ENCODE measurements around the gene ADIPOR1.
"Not testable (repeated sequence)": the region's sequence is repeated elsewhere in the genome, so short reads cannot be mapped to it uniquely, and the experiment has no call there.

The ADIPOR1 gene

GRCh38 chr1:202957733-202958543, at the start of gene ADIPOR1:
Gene ADIPOR1, minus strand, starts transcription at chr1:202958312. Its CDS starts 7,242 bp downstream, at chr1:202951070.
- no peak for DNase-seq

- DNase-seq = peak; percentile 73
Measured at GRCh38 chr1:203006948-203007871, 49.1 kb upstream of the ADIPOR1 start, which contains the start of gene TMEM183A. Gene TMEM183A, plus strand, starts transcription at chr1:203007374. Its CDS starts 92 bp downstream, at chr1:203007466.

- not testable (repeated sequence) for DNase-seq
Measured at GRCh38 chr1:203005395-203006142, 47.5 kb upstream of the ADIPOR1 start.

GRCh38 chr1:203002951-203003350, 44.8 kb upstream of the ADIPOR1 start:
- no peak for DNase-seq

GRCh38 chr1:203001986-203002385, 43.9 kb upstream of the ADIPOR1 start:
- DNase-seq = no peak

- no peak for DNase-seq
Measured at GRCh38 chr1:203000217-203000944, 42.3 kb upstream of the ADIPOR1 start.

GRCh38 chr1:202998836-202999750, 41.0 kb upstream of the ADIPOR1 start:
- DNase-seq = no peak

- no peak for DNase-seq
Measured at GRCh38 chr1:202994756-202995155, 36.6 kb upstream of the ADIPOR1 start.

- DNase-seq = no peak
Measured at GRCh38 chr1:202991112-202991511, 33.0 kb upstream of the ADIPOR1 start.

- no peak for DNase-seq
Measured at GRCh38 chr1:202989879-202990278, 31.8 kb upstream of the ADIPOR1 start.

GRCh38 chr1:202987922-202988583, 29.9 kb upstream of the ADIPOR1 start:
- DNase-seq = no peak

- DNase-seq = no peak
Measured at GRCh38 chr1:202987255-202987654, 29.1 kb upstream of the ADIPOR1 start.

GRCh38 chr1:202986120-202986519, 28.0 kb upstream of the ADIPOR1 start:
- DNase-seq = not testable (repeated sequence)

GRCh38 chr1:202982715-202983430, 24.8 kb upstream of the ADIPOR1 start:
- DNase-seq = no peak

- no peak for DNase-seq
Measured at GRCh38 chr1:202981939-202982338, 23.8 kb upstream of the ADIPOR1 start.

GRCh38 chr1:202979459-202979858, 21.3 kb upstream of the ADIPOR1 start:
- DNase-seq = no peak

- DNase-seq = no peak
Measured at GRCh38 chr1:202976633-202977032, 18.5 kb upstream of the ADIPOR1 start.

- no peak for DNase-seq
Measured at GRCh38 chr1:202974856-202975255, 16.7 kb upstream of the ADIPOR1 start.

GRCh38 chr1:202972046-202972445, 13.9 kb upstream of the ADIPOR1 start:
- no peak for DNase-seq

- DNase-seq = no peak
Measured at GRCh38 chr1:202968895-202969295, 10.8 kb upstream of the ADIPOR1 start.
